GM21423 (cell line): ENCODE data around the gene MVB12B.

Source experiments
- ATAC-seq: cut with Tn5 transposase; IDR thresholded peaks from one replicate; pipeline ENCODE4 v1.9.1; 2021; ENCODE audit warnings: mild to moderate bottlenecking, moderate library complexity; ENCODE audit not compliant: unreplicated experiment

The MVB12B gene

GRCh38 chr9:126423142-126423915 is 96.7 kb downstream of the MVB12B start:
- ATAC-seq: no peak

- ATAC-seq: no peak
Measured at GRCh38 chr9:126423916-126424185, 97.2 kb downstream of the MVB12B start.

DNA sequence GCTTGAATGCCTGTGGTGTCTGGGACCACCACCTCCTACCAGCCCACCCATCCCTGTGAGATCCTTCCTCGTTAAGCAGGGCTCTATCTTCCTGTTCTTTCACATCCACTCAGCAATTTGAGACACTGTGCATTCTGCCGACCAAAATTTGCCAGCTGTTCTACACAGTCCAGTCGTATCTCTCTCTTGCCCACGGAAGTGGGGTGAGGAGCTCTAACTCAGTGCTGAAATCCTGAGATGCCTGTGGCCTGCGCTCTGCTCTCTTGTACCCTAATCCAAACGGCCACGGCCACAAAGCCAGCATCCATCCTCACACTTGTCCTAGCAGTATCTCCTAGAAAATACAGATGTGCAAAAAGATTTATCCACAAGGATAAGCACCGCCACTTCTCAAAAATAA is 97.9 kb downstream of the MVB12B start:
- no peak for ATAC-seq

DNA sequence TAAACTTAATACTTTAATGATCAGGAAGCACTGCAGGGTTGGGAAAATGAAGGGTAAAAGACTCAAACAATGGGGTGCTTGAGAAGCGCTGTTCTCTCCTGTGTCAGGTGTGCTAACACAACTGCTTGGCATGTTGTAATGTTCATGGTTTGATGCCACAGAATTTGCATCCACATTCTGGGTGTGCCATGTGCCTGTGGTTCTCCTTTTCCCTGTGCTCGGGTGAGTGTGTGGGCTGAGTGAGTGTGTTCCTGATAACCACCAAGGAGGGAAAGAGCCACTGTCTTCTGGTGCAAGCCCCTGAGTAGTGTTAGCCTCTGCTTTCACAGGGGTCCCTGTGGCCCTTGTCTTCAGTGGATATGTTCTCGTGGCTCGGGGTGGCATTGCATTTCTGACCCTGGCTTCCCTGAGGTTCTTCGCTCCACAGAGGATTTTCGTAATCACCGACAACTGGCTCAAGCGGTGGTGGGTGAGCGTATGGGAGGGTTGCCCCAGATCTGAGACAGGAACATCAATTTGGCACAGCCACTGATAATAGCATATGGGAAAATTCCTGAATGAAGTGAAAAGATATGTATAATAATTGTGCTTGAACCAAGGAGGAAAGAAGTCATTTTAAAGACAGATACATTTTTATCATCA is 102.0 kb downstream of the MVB12B start:
- ATAC-seq: no peak

GRCh38 chr9:126429190-126429589 is 102.6 kb downstream of the MVB12B start:
- no peak for ATAC-seq

DNA sequence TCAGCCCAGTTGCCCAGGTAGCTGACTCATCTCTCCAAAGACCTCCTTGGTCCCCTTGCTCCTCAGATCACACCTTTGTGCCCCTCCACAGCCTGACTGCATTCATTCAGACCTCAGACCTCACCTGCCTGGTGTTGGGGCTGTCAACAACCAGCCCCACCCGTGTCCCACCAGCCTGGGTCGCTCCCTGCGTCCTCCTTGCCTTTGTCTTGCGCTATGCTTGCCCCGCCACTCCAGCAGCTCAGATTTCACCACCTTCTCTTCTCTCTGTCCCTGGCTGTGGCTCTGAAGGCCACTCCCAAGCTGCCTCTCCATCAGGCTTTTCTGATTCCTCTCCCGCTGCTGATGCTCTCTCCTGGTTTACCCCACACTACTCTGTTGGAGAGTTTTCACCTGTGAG is 103.5 kb downstream of the MVB12B start:
- no peak for ATAC-seq

DNA sequence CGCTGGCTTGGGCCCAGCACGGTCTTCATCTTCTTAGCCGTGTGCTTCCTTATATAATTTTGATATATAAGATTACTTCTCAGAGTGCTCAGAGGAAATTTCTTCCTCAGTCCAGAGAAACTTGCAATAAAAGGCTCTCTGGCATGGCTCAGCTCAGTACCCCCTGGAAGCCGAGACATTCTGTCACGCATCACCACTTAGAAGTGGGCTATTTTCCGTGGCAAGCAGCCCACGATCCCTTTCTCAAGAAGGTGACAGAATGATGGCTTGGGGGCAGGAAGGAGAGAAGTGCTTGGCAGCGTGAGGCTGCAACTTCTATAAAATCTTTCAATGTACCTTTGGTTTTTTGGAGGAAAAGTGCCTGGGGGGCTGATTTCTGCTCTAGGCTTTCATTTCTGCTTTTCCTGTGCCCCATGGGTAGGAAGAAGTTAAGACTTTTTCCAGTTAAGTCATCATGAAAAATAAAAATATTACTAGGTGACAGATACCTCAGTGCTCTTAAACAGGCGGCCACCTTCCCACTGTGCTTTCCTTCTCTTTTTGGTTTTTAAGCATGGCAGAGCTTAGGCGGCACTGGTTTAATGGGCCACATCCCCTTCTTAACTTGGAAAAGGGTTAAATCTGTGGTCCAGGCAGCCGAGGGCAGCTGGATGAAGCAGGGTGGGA is 104.6 kb downstream of the MVB12B start:
- no peak for ATAC-seq

DNA sequence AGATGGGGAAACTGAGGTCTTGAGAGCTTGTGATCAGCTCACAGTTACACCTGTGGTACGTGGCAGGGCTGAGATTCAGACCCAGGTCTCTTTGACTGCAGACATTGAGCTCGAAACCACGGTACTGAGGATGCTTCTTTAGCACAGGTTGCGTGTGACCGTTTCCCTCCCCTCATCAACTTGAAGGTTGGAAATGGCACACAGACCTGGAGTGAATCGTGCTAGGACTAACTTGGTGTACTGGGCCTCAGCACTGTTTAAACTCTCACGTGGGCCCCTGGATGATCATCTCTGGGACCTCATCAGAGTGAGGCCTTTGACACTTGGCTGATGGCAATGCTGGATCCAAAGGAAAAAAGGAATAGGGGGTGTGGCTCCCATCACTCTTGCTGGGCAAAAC is 106.0 kb downstream of the MVB12B start:
- ATAC-seq: no peak

- no peak for ATAC-seq
Measured at GRCh38 chr9:126435105-126435504, 108.5 kb downstream of the MVB12B start.

- ATAC-seq: no peak
Measured at GRCh38 chr9:126435626-126436025, 109.0 kb downstream of the MVB12B start.

GRCh38 chr9:126436545-126437267 is 110.1 kb downstream of the MVB12B start:
- no peak for ATAC-seq

DNA sequence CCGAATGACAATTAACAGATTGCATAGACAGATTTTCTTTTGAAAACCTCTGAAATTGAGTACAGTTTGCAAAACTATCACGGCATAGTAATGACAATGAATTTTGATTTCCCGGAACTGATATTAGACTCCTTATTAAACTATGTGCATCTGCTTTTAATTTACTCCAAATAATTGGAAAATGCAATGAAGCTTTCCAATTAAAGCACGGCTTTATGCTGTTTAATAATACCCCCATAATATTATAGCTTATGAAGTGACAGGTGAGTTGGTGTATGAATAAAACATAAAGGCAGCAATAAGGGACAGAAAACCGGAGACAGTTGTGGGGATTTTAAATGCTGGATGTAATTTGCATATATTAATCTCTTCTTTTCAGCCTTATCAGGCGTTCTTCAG is 110.6 kb downstream of the MVB12B start:
- no peak for ATAC-seq

- ATAC-seq: no peak
Measured at GRCh38 chr9:126437701-126438100, 111.1 kb downstream of the MVB12B start.

DNA sequence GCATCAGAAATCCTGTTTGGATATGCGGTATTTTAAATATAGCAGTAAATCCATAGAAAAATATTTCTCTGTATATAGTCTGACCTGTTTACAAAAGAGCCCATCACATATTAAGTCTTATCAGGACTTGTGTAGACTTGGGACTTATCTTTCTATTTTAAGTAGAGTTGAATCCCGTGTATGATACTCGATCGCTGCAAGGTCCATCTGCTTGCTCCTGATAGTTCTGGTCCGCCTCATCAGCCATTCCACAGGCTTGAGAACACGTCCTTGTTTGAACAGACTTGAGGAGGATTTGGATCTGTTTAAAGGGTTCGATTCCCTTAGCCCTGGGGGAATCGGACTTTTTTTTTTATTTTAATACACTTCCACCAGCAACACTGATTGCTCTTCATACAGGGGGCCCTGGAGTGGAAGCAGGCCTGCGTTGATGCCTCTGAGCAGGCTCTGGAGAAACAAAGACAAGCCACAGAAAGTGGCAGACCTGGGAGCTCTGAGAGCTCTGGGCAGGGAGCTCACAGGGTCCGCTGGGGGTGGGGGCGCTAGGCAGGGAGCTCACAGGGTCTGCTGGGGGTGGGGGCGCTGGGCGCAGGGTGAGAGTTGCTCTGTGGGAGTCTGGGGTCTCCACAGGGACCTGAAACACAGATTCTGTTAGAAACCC is 112.2 kb downstream of the MVB12B start:
- ATAC-seq: no peak

DNA sequence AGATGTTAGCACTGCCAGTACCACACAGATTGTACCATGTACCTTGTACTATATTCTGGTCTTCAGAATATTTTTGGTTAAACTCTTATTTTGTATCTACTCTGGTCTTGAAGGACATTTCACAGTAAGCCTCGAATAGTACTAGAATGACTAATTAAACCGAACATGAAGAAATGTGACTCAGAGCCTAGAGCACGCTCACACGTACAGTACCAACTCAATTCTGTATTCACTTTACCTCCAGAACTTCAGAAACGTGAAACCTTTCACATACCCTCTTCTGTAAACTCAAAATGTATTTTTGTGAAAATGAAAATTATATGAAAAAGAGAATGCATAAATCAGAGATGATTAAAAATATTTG is 112.8 kb downstream of the MVB12B start:
- no peak for ATAC-seq

GRCh38 chr9:126439883-126440653 is 113.4 kb downstream of the MVB12B start:
- ATAC-seq: no peak

DNA sequence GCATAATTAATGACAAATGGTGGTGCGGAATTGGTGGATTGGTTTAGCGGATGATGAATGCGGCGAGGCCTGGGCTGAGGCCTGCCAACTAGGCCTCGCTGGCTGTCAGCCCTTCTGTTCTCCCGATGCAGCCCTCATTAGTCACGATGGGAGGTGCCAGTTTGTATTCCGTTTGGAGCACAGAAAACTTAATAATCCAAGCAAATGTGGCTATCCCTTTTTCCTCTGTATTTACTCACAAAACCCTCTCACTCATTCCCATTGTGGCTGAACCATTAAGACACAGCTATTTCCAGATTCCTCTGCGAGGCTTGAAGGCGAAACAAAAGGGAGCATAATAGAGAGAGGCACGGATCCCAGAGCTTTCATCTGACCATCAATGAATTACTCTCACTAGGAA is 114.3 kb downstream of the MVB12B start:
- ATAC-seq: no peak

DNA sequence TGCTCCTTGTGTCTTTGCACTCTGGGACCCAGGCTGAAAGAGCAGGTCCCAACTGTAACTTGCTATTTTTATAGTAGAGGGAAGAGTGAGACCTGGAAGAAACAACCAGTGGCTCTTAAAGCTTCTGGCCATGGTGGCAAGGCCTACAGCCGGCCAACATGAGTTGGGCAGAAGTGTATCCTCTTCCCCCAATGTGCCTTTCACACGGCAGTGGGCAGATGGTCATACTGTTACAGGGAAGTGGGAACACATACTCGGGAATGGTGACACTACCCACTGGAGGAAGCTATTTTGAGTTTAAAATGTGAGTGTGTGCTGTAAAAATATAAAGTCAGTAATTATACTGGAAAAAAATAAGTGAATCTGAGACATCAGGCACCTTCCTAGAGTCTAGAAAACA is 116.0 kb downstream of the MVB12B start:
- ATAC-seq: no peak

DNA sequence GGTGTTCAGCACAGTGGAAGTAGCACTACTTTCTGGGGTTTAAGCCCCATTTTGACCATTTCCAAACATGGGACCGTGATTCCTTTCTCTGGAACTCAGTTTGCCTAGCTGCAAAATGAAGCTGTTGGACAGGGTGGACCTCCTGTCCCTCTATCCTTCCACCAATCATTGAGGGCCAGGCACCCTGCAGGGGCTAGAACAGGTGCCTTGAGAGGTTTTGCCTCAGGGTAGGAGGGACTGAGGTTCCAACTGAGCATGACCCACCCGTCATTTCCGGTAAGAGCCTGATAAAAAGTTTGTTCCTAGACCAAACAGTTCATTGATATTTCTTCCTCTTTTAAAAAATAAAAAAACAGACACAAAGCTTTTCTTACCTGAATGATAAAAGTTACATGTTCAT is 116.5 kb downstream of the MVB12B start:
- ATAC-seq: no peak

DNA sequence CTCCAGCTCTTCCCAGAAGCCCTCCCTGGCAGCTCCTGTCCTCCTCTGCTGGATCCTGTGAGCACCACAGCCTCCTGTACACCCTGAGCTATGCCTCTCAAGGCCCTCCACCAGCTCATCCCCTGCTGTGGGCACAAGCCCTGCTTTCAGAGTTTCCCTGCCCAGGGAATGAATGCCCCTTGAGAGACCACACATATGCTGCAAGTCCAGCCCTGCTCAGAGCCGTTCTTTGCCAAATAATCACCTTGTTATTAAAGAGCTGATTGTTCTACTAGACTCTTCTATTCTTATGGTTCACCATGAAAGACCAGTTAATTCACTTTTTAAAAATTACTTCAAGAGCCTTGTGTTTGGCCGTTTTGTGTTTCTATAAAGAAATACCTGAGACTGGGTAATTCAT is 121.5 kb downstream of the MVB12B start:
- no peak for ATAC-seq
